Islet precursor cell (in vitro differentiated cells): ENCODE data around the gene MACROD2.
"Not testable (repeated sequence)": the region's sequence is repeated elsewhere in the genome, so short reads cannot be mapped to it uniquely, and the experiment has no call there.

Experiments used
- DNase-seq: peaks from one replicate; pipeline ENCODE4 v3.0.0-alpha.2; 2018

MACROD2 gene

GRCh38 chr20:15977026-15977425 lies 1981.7 kb downstream of the MACROD2 start:
- no peak for DNase-seq

- no peak for DNase-seq
Observed at GRCh38 chr20:15977758-15978157, 1982.4 kb downstream of the MACROD2 start.

GRCh38 chr20:15985494-15986368 lies 1990.4 kb downstream of the MACROD2 start:
- DNase-seq = not testable (repeated sequence)

GRCh38 chr20:15986690-15987089 lies 1991.4 kb downstream of the MACROD2 start:
- no peak for DNase-seq

GRCh38 chr20:15991279-15991678 lies 1996.0 kb downstream of the MACROD2 start:
- no peak for DNase-seq

- no peak for DNase-seq
Observed at GRCh38 chr20:15992564-15992963, 1997.2 kb downstream of the MACROD2 start.

- no peak for DNase-seq
Observed at GRCh38 chr20:16000112-16000511, 2004.8 kb downstream of the MACROD2 start.

- no peak for DNase-seq
Observed at GRCh38 chr20:16001286-16001685, 2006.0 kb downstream of the MACROD2 start.

- no peak for DNase-seq
Observed at GRCh38 chr20:16003310-16003709, 2008.0 kb downstream of the MACROD2 start.

GRCh38 chr20:16004108-16004854 lies 2009.0 kb downstream of the MACROD2 start:
- no peak for DNase-seq

GRCh38 chr20:16005021-16005914 lies 2010.0 kb downstream of the MACROD2 start:
- DNase-seq = no peak

- DNase-seq = no peak
Observed at GRCh38 chr20:16005915-16006493, 2010.7 kb downstream of the MACROD2 start.

- no peak for DNase-seq
Observed at GRCh38 chr20:16007164-16007563, 2011.8 kb downstream of the MACROD2 start.

GRCh38 chr20:16007962-16008361 lies 2012.6 kb downstream of the MACROD2 start:
- DNase-seq = no peak

GRCh38 chr20:16011056-16011455 lies 2015.7 kb downstream of the MACROD2 start:
- no peak for DNase-seq

- peak; percentile 71 for DNase-seq
Observed at GRCh38 chr20:16011519-16011918, 2016.2 kb downstream of the MACROD2 start.

- DNase-seq = not testable (repeated sequence)
Observed at GRCh38 chr20:16012934-16013333, 2017.6 kb downstream of the MACROD2 start.

- no peak for DNase-seq
Observed at GRCh38 chr20:16013631-16014030, 2018.3 kb downstream of the MACROD2 start.

- DNase-seq = no peak
Observed at GRCh38 chr20:16014436-16014835, 2019.1 kb downstream of the MACROD2 start.

GRCh38 chr20:16017656-16018055 lies 2022.3 kb downstream of the MACROD2 start:
- no peak for DNase-seq

- DNase-seq = no peak
Observed at GRCh38 chr20:16018881-16019280, 2023.6 kb downstream of the MACROD2 start.

GRCh38 chr20:16020971-16021370 lies 2025.7 kb downstream of the MACROD2 start:
- no peak for DNase-seq

GRCh38 chr20:16025084-16025483 lies 2029.8 kb downstream of the MACROD2 start:
- no peak for DNase-seq
